Measurements from ENCODE around the gene ZNF500.

ZNF500 gene

DNA sequence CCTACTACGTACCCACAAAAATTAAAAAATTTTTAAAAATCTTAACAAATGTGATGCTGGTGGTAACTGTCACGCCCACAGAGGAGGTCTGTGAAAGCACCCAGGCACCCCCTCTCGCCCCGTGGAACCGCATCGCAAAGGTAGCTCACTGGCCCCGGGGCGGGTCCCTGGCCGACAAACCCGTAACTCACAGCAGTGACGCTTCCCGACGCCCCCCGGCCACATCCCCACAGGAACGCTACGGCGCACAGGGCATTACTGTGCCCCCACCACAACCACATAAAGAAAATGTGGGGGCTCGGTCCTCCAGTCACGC, 33.3 kb downstream of the ZNF500 start:
- peak overlapping the region; percentile 84 for H3K4me3 ChIP-seq (ENCODE audit: low read length)
- TF ChIP-seq, protein P1, sequence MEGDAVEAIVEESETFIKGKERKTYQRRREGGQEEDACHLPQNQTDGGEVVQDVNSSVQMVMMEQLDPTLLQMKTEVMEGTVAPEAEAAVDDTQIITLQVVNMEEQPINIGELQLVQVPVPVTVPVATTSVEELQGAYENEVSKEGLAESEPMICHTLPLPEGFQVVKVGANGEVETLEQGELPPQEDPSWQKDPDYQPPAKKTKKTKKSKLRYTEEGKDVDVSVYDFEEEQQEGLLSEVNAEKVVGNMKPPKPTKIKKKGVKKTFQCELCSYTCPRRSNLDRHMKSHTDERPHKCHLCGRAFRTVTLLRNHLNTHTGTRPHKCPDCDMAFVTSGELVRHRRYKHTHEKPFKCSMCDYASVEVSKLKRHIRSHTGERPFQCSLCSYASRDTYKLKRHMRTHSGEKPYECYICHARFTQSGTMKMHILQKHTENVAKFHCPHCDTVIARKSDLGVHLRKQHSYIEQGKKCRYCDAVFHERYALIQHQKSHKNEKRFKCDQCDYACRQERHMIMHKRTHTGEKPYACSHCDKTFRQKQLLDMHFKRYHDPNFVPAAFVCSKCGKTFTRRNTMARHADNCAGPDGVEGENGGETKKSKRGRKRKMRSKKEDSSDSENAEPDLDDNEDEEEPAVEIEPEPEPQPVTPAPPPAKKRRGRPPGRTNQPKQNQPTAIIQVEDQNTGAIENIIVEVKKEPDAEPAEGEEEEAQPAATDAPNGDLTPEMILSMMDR (IDR thresholded peaks at IDR 0.05; ENCODE audit: insufficient read depth, low read depth, low read length, missing control alignments), result no peak
- DNase-seq (ENCODE audit: low read depth), result peak; percentile 6

DNA sequence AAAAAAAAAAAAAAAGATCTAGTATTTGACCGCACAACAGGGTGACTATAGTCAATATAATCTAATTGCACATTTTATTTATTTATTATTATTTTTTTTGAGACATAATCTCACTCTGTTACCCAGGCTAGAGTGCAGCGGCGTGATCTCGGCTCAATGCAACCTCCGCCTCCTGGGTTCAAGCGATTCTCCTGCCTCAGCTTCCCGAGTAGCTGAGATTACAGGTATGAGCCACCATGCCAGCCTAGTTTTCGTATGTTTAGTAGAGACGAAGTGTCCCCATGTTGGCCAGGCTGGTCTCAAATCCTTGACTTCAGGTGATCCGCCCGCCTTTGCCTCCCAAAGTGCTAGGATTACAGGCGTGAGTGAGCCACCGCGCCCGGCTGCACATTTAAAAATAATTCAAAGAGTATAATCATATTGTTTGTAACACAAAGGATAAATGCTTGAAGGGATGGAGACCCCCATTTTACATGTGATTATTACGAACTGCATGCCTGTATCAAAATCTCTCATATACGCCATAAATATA, 33.7 kb downstream of the ZNF500 start:
- no peak for DNase-seq (ENCODE audit: low read depth)

DNA sequence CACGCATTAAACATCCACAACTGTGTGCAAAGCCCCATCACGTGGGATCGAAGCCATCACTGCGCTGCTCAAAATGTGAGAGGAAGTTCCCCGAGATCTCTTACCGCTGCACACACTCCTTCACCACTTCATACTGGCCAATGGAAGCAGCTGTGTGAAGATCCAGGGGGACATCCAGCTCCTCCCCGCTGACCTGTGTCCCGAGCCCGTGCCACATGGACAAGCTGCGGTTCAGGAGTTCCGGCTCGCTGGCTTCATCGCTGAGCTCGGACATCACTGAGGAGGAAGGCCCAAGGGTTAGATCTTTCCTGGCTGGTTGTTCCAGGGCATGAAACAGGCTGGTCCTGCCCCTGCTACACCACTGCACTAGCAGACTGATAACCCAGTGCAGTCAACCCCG, 37.1 kb downstream of the ZNF500 start:
- TF ChIP-seq, protein P1 (IDR thresholded peaks at IDR 0.05; ENCODE audit: insufficient read depth, low read depth, low read length, missing control alignments), result no peak
- no peak for DNase-seq (ENCODE audit: low read depth)
- H3K4me3 ChIP-seq (ENCODE audit: low read length), result no peak overlapping the region

More for the DNA sequence above, 33.7 kb downstream of the ZNF500 start:
- peak overlapping the region; percentile 84 for H3K4me3 ChIP-seq (ENCODE audit: low read length)
- TF ChIP-seq, protein P1 (IDR thresholded peaks at IDR 0.05; ENCODE audit: insufficient read depth, low read depth, low read length, missing control alignments), result no peak

DNA sequence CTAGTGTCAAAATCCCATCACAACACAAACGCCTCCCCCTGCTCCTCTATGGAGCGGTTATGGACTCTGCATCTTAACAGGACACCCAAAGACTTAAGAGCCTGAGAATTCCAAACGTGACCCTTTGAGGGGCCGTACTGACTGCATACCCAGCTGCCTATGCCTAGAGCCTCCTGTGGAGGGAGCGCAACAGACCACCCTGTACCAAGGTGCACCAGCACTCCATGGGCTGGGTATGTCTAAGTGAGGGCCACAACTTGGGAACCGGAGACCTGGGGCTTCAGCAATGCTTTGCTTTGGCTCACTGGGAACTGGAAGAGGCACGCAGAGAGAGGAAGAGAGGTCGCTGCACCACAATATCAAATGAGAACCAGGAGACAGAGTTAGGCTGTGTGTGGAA, 38.3 kb downstream of the ZNF500 start:
- H3K4me3 ChIP-seq (ENCODE audit: low read length), result no peak overlapping the region
- no peak for DNase-seq (ENCODE audit: low read depth)
- TF ChIP-seq, protein P1 (IDR thresholded peaks at IDR 0.05; ENCODE audit: insufficient read depth, low read depth, low read length, missing control alignments), result no peak

DNA sequence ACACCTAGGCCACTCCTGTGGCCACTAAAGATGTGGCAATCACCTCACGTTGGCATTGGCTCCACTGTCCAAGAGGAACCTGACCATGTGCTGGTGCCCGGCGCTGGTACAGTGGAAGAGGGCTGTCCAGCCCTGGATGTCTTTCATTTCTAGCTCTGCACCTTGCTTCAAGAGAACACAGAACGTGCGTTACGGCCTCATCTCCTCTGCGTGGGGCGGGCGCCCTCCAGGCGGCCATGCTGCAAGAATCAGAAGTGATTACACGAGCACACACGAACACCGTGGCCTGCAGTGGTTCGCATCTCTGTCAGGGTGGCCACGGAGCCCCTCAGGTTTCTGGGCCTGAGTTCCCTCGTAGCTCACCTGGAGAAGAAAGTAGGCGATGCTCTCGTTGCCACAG, 40.3 kb downstream of the ZNF500 start:
- no peak overlapping the region for H3K4me3 ChIP-seq (ENCODE audit: low read length)
- TF ChIP-seq, protein P1 (IDR thresholded peaks at IDR 0.05; ENCODE audit: insufficient read depth, low read depth, low read length, missing control alignments), result no peak
- no peak for DNase-seq (ENCODE audit: low read depth)

DNA sequence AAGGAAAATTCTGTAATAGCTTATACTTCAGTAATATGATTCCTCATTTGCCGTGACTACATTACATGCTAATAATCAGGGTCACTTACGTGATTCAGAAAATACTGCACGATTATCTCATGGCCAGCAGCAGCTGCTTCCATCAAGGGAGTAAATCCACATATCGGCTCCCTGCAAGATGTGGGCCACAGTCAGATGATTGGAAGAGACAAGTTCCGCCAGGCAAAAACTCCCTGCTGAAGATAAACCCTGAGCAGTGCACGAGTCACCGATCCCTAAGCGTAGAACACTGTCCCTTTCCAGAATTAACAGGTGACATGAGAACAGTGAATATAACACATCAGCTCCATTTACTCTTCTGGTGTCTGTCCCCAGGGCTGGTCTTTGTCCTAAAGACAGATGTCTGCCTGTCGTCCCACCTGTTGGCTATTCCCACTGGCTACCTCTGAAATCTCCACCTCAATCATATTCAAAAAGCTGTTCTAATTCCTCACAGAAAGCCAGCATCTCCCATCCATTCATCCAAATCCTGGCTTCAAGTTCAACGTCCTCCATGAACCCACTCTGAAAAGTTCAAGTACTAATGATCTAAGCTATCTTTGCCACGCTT, 42.2 kb downstream of the ZNF500 start:
- TF ChIP-seq, protein P1 (IDR thresholded peaks at IDR 0.05; ENCODE audit: insufficient read depth, low read depth, low read length, missing control alignments), result no peak
- DNase-seq (ENCODE audit: low read depth), result no peak
- no peak overlapping the region for H3K4me3 ChIP-seq (ENCODE audit: low read length)

Data from epithelial cell of esophagus (primary cell).